Lung (tissue), 12 donors: ENCODE measurements around the gene GRID1. TPM values are rescaled to one million over a fixed set of nuclear protein-coding genes. Genes with fewer than 3 reads are reported as not detected.

Experiments
- ATAC-seq: fragments of 200-7000 bp; cut with Tn5 transposase; one replicate; pipeline ENCODE4 v1.9.1; 2020; ENCODE audit warnings: moderate number of reproducible peaks; ENCODE audit not compliant: insufficient read depth, low FRiP score
- DNase-seq, 3 donors: peaks; one replicate each; pipeline ENCODE4 v3.0.0-alpha.2; 2013 to 2017
- H3K27ac ChIP-seq, 2 donors: one replicate each; pipeline ENCODE4 v1.5.1; 2013; ENCODE audit warnings: mild to moderate bottlenecking in 2 of 2, moderate library complexity in 2 of 2, control low read depth in 1 of 2, inconsistent platforms in 1 of 2, low read depth in 1 of 2, low read length in 1 of 2
- H3K27me3 ChIP-seq, 3 donors: one replicate each; pipeline ENCODE4 v1.5.1; 2013; ENCODE audit warnings: low read length in 2 of 3; ENCODE audit not compliant: control insufficient read depth in 3 of 3, insufficient read depth in 3 of 3
- H3K36me3 ChIP-seq, 4 donors: one replicate each; pipeline ENCODE4 v1.5.1; 2013; ENCODE audit warnings: low read length in 4 of 4, mild to moderate bottlenecking in 1 of 4, moderate library complexity in 1 of 4; ENCODE audit not compliant: control insufficient read depth in 4 of 4, insufficient read depth in 4 of 4
- H3K4me1 ChIP-seq, 5 donors: one replicate each; pipeline ENCODE4 v1.5.1; 2013; ENCODE audit warnings: low read length in 5 of 5, mild to moderate bottlenecking in 2 of 5, moderate library complexity in 1 of 5; ENCODE audit not compliant: control insufficient read depth in 5 of 5, insufficient read depth in 5 of 5
- H3K4me3 ChIP-seq: one replicate; pipeline ENCODE4 v1.5.1; 2013; ENCODE audit warnings: mild to moderate bottlenecking, control low read depth, moderate library complexity
- H3K9ac ChIP-seq, 2 donors: one replicate each; pipeline ENCODE4 v1.5.1; 2013; ENCODE audit warnings: low read length in 2 of 2, control low read depth in 1 of 2; ENCODE audit not compliant: insufficient read depth in 1 of 2
- H3K9me3 ChIP-seq, 4 donors: one replicate each; pipeline ENCODE4 v1.5.1; 2013; ENCODE audit warnings: low read length in 3 of 4, mild to moderate bottlenecking in 1 of 4, moderate library complexity in 1 of 4; ENCODE audit not compliant: control insufficient read depth in 4 of 4, insufficient read depth in 3 of 4
- WGBS, 2 donors: extraction: QIAGEN DNeasy Blood & Tissue Kit; methylation state at CpG; one replicate each; pipeline ENCODE4 v1.1.7; 2013; 5-methylcytosine and 5-hydroxymethylcytosine counted together
- polyA plus RNA-seq, 2 donors: library from polyadenylated mRNA; stranded (reverse); fragments of 200-250 nt; gene quantifications; one replicate each; pipeline ENCODE4 v1.2.1, GENCODE V29; 2013
- total RNA-seq, 2 donors: library from RNA; depleted of rRNA in 1 of 2; stranded (reverse); fragments of >200 nt in 1 of 2; gene quantifications; one replicate each; pipeline ENCODE4 v1.2.1, GENCODE V29; 2014 to 2021
- TF ChIP-seq, protein P1 (sequence below): IDR thresholded peaks from 2 replicates; pipeline ENCODE4 v1.5.1; 2012; ENCODE audit warnings: mild to moderate bottlenecking; ENCODE audit errors: control extremely low read depth, extremely low read depth
- donor health status: control.
- donor health status: control.
- donor health status: Bipolar disorder and iron deficiency.
- donor health status: healthy.
- donor health status: DM: yes; HTN: yes; CAD: no.

The GRID1 gene
- total and polyA plus RNA-seq, 4 donors: 1.1 to 3.6 (median 2.2) TPM

DNA sequence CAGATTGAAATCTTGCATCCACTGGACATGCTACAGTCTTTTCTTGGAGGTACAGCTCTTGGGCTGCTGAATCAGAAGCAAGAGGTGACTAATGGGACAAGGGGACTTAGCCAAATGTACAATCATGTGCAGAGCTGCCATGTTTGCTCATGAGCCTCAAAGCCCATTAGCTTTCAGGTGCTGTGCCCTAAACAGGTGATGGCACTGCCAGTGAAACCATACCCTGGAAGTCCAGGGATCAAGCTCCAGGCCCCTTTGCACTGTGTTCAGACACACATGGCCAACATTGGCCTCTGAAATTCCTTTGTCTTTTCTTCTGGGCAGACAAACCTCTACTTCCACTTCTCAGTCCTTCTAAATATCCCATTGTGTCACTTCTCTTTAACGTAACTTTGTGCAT is 328.2 kb downstream of the GRID1 start:
- no peak overlapping the region for H3K27ac ChIP-seq
- H3K36me3 ChIP-seq: no peaks in the 10 kb centered on the region
- H3K4me1 ChIP-seq: peaks cover 0 to 5% (median 0%) of the 10 kb centered on the region in 5 donors
- no peaks in the 10 kb centered on the region for H3K27me3 ChIP-seq
- no peak for DNase-seq
- no peak overlapping the region for H3K4me3 ChIP-seq
- H3K9ac ChIP-seq: no peak overlapping the region
- peaks cover 0 to 4% (median 0%) of the 10 kb centered on the region in 4 donors for H3K9me3 ChIP-seq
- WGBS, 2 donors: 75 to 87% methylated on average over 1 of the region's 1 CpG
- ATAC-seq: no peak
- TF ChIP-seq, protein P1, sequence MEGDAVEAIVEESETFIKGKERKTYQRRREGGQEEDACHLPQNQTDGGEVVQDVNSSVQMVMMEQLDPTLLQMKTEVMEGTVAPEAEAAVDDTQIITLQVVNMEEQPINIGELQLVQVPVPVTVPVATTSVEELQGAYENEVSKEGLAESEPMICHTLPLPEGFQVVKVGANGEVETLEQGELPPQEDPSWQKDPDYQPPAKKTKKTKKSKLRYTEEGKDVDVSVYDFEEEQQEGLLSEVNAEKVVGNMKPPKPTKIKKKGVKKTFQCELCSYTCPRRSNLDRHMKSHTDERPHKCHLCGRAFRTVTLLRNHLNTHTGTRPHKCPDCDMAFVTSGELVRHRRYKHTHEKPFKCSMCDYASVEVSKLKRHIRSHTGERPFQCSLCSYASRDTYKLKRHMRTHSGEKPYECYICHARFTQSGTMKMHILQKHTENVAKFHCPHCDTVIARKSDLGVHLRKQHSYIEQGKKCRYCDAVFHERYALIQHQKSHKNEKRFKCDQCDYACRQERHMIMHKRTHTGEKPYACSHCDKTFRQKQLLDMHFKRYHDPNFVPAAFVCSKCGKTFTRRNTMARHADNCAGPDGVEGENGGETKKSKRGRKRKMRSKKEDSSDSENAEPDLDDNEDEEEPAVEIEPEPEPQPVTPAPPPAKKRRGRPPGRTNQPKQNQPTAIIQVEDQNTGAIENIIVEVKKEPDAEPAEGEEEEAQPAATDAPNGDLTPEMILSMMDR: no peak

DNA sequence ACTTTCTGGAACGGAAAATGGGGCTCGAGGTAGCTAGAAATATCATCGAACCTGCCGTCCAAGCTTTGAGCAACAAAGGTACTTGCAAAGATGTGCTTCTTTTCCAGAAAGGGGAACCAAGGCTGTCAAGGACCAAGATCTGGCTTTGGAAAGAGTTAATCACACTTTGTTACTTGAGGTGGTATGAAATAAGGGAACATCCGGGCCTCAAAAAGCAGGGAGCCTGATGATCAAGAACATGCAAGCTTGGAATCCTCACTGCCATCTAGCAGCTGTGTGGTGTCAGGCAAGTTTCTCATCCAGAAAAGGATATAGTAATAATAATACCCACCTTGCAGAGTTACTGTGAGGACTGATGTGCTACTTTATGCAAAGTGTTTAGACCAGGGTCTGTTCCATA is 329.5 kb downstream of the GRID1 start:
- H3K9me3 ChIP-seq: peaks cover 0 to 4% (median 0%) of the 10 kb centered on the region in 4 donors
- no peak overlapping the region for H3K9ac ChIP-seq
- H3K36me3 ChIP-seq: no peaks in the 10 kb centered on the region
- H3K4me1 ChIP-seq: peaks cover 0 to 3% (median 0%) of the 10 kb centered on the region in 5 donors
- DNase-seq: no peak
- no peaks in the 10 kb centered on the region for H3K27me3 ChIP-seq
- H3K27ac ChIP-seq: no peak overlapping the region
- ATAC-seq: no peak
- no peak overlapping the region for H3K4me3 ChIP-seq
- 89 to 90% methylated on average over 5 of the region's 5 CpGs for WGBS, 2 donors
- TF ChIP-seq, protein P1: no peak

DNA sequence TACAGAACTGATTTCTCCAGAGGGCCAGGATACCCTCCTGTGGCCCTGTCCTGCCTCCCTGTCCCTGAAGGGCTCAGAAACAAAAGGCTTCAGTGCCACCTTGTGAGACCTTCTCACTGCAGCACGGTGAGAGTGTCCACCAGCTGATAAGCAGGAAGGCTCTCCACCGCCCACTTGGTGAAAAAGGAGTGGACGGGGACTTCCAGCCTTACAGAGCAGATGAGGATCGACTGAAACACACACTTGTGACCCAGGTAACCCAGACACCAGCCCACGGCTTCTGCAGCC is 330.1 kb downstream of the GRID1 start:
- Histone ChIP-seq H3K36me3 (no peaks in the 10 kb centered on the region), H3K4me3 (no peak overlapping the region), H3K9me3 (peaks cover 0 to 4% (median 0%) of the 10 kb centered on the region in 4 donors), H3K4me1 (peaks cover 0 to 3% (median 0%) of the 10 kb centered on the region in 5 donors), H3K27me3 (no peaks in the 10 kb centered on the region), H3K9ac (no peak overlapping the region), H3K27ac (no peak overlapping the region)
- TF ChIP-seq, protein P1: no peak
- no peak for ATAC-seq
- DNase-seq: no peak
- WGBS, 2 donors: 78 to 88% methylated on average over 5 of the region's 5 CpGs
